ENCODE measurements around the gene CPT1A.

- no peak for TF ChIP-seq POLR2A (IDR thresholded peaks at IDR 0.05)
- TF ChIP-seq CTCF (IDR thresholded peaks at IDR 0.05), result no peak
Observed at GRCh38 chr11:68867066-68867465, 25.4 kb upstream of the CPT1A start.

All from ovary (tissue), 3 donors.